Left lung (tissue), 10 donors: Measurements from ENCODE around the gene PRR23E. TPM values are rescaled to one million over a fixed set of nuclear protein-coding genes. Genes with fewer than 3 reads are reported as not detected.

Experiments
- ATAC-seq: fragments of 200-7000 bp; cut with Tn5 transposase; one replicate; pipeline ENCODE4 v1.9.1; 2020; ENCODE audit warnings: moderate library complexity
- DNase-seq, 4 donors: peaks; one replicate each; pipeline ENCODE4 v3.0.0-alpha.2; 2013 to 2020
- H3K27ac ChIP-seq, 2 donors: fragments of 200-600 bp; sonication (generic) in 1 of 2; one replicate each; pipeline versions ENCODE4 v1.5.0 to v1.8.0; 2020 to 2021
- H3K27me3 ChIP-seq, 2 donors: fragments of 200-600 bp; sonication (generic) in 1 of 2; one replicate each; pipeline versions ENCODE4 v1.5.0 to v1.8.0; 2020 to 2021
- H3K36me3 ChIP-seq, 2 donors: fragments of 200-600 bp; sonication (generic) in 1 of 2; one replicate each; pipeline versions ENCODE4 v1.5.0 to v1.8.0; 2020 to 2021
- H3K4me1 ChIP-seq, 2 donors: fragments of 200-600 bp; one replicate each; pipeline ENCODE4 v1.8.0; 2021
- H3K4me3 ChIP-seq, 2 donors: fragments of 200-600 bp; sonication (generic) in 1 of 2; one replicate each; pipeline versions ENCODE4 v1.5.0 to v1.8.0; 2020 to 2021; ENCODE audit warnings: mild to moderate bottlenecking in 1 of 2
- H3K9me3 ChIP-seq, 2 donors: fragments of 200-600 bp; sonication (generic) in 1 of 2; one replicate each; pipeline versions ENCODE4 v1.5.0 to v1.8.0; 2020 to 2021
- CTCF ChIP-seq, 2 donors: fragments of 200-600 bp; sonication (generic) in 1 of 2; IDR thresholded peaks; one replicate each; pipeline versions ENCODE4 v1.5.0 to v1.8.0; 2021; ENCODE audit warnings: antibody characterized with exemption in 2 of 2
- intact Hi-C, 2 donors: fragments of 100-400 bp; cut with DNase I; formaldehyde crosslinking; loops; one replicate each; pipeline versions ENCODE4 v1.11.2 to v1.14.2; 2022
- polyA plus RNA-seq, 6 donors: library from polyadenylated mRNA; unstranded; fragments of 120-200 nt; gene quantifications; one replicate each; pipeline ENCODE4 v1.2.1, GENCODE V29; 2013; ENCODE audit not compliant: insufficient read length in 6 of 6
- total RNA-seq, 2 donors: library from RNA; stranded (reverse); fragmentation: NEBNext Ultra II Directional; extraction: Animal tissue kit (Norgen Biotek cat#: 25700); gene quantifications; one replicate each; pipeline ENCODE4 v1.2.1, GENCODE V29; 2021
- donor health status: DM: no; HTN: yes; CAD: no.
- donor health status: DM: no; HTN: no; CAD: no.

The PRR23E gene
- total and polyA plus RNA-seq, 8 donors = not detected

GRCh38 chr3:127149621-127150310 is 43.2 kb upstream of the PRR23E start:
- DNase-seq (peak in 1 of 4 donors; percentile 13), ATAC-seq (no peak)
- Histone ChIP-seq H3K27ac (no peak overlapping the region), H3K4me3 (no peak overlapping the region), H3K4me1 (no peaks in the 10 kb centered on the region), H3K9me3 (no peaks in the 10 kb centered on the region), H3K36me3 (no peaks in the 10 kb centered on the region), H3K27me3 (no peaks in the 10 kb centered on the region)
- intact Hi-C loops = no loop called here
- no peak for TF ChIP-seq CTCF (IDR thresholded peaks at IDR 0.05)

GRCh38 chr3:127150513-127151250 is 42.2 kb upstream of the PRR23E start:
- no peaks in the 10 kb centered on the region for H3K9me3 ChIP-seq
- intact Hi-C loops = no loop called here
- ATAC-seq = no peak
- no peaks in the 10 kb centered on the region for H3K27me3 ChIP-seq
- no peak overlapping the region for H3K27ac ChIP-seq
- H3K4me1 ChIP-seq = no peaks in the 10 kb centered on the region
- DNase-seq = peak in 1 of 4 donors; percentile 25
- H3K4me3 ChIP-seq = no peak overlapping the region
- TF ChIP-seq CTCF (IDR thresholded peaks at IDR 0.05) = no peak
- H3K36me3 ChIP-seq = no peaks in the 10 kb centered on the region

GRCh38 chr3:127151251-127151564 is 41.7 kb upstream of the PRR23E start:
- no peaks in the 10 kb centered on the region for H3K27me3 ChIP-seq
- H3K36me3 ChIP-seq = no peaks in the 10 kb centered on the region
- H3K9me3 ChIP-seq = no peaks in the 10 kb centered on the region
- no peaks in the 10 kb centered on the region for H3K4me1 ChIP-seq
- no peak for ATAC-seq
- no peak for DNase-seq
- TF ChIP-seq CTCF (IDR thresholded peaks at IDR 0.05) = no peak
- intact Hi-C loops = no loop called here
- H3K4me3 ChIP-seq = no peak overlapping the region
- H3K27ac ChIP-seq = no peak overlapping the region

- no peak overlapping the region for H3K4me3 ChIP-seq
- peaks cover 0 to 9% of the 10 kb centered on the region in 2 donors for H3K27me3 ChIP-seq
- ATAC-seq = peak; percentile 31
- H3K4me1 ChIP-seq = no peaks in the 10 kb centered on the region
- no peak overlapping the region for H3K27ac ChIP-seq
- H3K9me3 ChIP-seq = no peaks in the 10 kb centered on the region
- intact Hi-C loops = no loop called here
- H3K36me3 ChIP-seq = no peaks in the 10 kb centered on the region
- peak in 1 of 4 donors; percentile 4 for DNase-seq
- TF ChIP-seq CTCF (IDR thresholded peaks at IDR 0.05) = no peak
Measured at GRCh38 chr3:127151992-127152650, 40.8 kb upstream of the PRR23E start.
